Gastrocnemius medialis (tissue), 4 donors: ENCODE results near the gene MYH13. TPM values are rescaled to one million over a fixed set of nuclear protein-coding genes. Genes with fewer than 3 reads are reported as not detected.

Experiments used
- ATAC-seq, 2 donors: fragments of 150-250 bp; one replicate each; pipeline ENCODE4 v1.9.1; 2016
- DNase-seq, 2 donors: peaks; one replicate each; pipeline ENCODE4 v3.0.0-alpha.2; 2019
- H3K27ac ChIP-seq, 4 donors: fragments of 200-600 bp; sonication (generic); 1 replicate in 1 of 4; 2 replicates in 3 of 4; pipeline ENCODE4 v1.5.1; 2016 to 2018; ENCODE audit warnings: mild to moderate bottlenecking in 2 of 4, moderate library complexity in 1 of 4
- H3K27me3 ChIP-seq, 3 donors: fragments of 200-600 bp; sonication (generic) in 2 of 3; 1 replicate in 1 of 3; 2 replicates in 2 of 3; pipeline versions ENCODE4 v1.5.1 to v1.6.0; 2016 to 2019; ENCODE audit warnings: mild to moderate bottlenecking in 1 of 3, moderate library complexity in 1 of 3
- H3K36me3 ChIP-seq, 2 donors: fragments of 200-600 bp; sonication (generic) in 1 of 2; one replicate each; pipeline ENCODE4 v1.5.1; 2017 to 2018
- H3K4me1 ChIP-seq, 2 donors: fragments of 200-600 bp; sonication (generic) in 1 of 2; one replicate each; pipeline ENCODE4 v1.5.1; 2016 to 2017; ENCODE audit warnings: mild to moderate bottlenecking in 2 of 2
- H3K4me3 ChIP-seq, 4 donors: fragments of 200-600 bp; sonication (generic) in 3 of 4; 1 replicate in 1 of 4; 2 replicates in 3 of 4; pipeline ENCODE4 v1.5.1; 2016 to 2019; ENCODE audit warnings: mild to moderate bottlenecking in 2 of 4
- H3K9me3 ChIP-seq, 3 donors: fragments of 200-600 bp; sonication (generic) in 2 of 3; 1 replicate in 1 of 3; 2 replicates in 2 of 3; pipeline ENCODE4 v1.5.1; 2016 to 2019
- CTCF ChIP-seq, 5 experiments: fragments of 450-650 bp in 3 of 5; fragments of 200-600 bp in 2 of 5; sonication (generic) in 2 of 5; IDR thresholded peaks in 4 of 5; conservative IDR thresholded peaks in 1 of 5; 1 replicate in 4 of 5; 2 replicates in 1 of 5; pipeline ENCODE4 v1.5.1; 2016 to 2019; ENCODE audit warnings: antibody characterized with exemption in 5 of 5, mild to moderate bottlenecking in 3 of 5, moderate library complexity in 3 of 5
- POLR2A ChIP-seq, 2 donors: fragments of 450-650 bp; IDR thresholded peaks; one replicate each; pipeline ENCODE4 v1.6.1; 2017; ENCODE audit warnings: antibody characterized with exemption in 2 of 2, mild to moderate bottlenecking in 2 of 2, moderate library complexity in 2 of 2
- in situ Hi-C, 4 donors: fragments of 200-750 bp; cut with MboI; loops; one replicate each; pipeline versions ENCODE4 v1.15.0 to v1.8.0; 2017; ENCODE audit warnings: low sequenced_read_pairs in 4 of 4
- intact Hi-C: fragments of 100-400 bp; cut with DNase I; formaldehyde crosslinking; loops from one replicate; pipeline ENCODE4 v1.15.1; 2023; ENCODE audit warnings: low total_unique reads
- total RNA-seq, 4 donors: library from RNA; depleted of rRNA; stranded (reverse); fragments of >200 nt; gene quantifications; one replicate each; pipeline versions ENCODE4 v1.1.0 to v1.2.3, GENCODE V29; 2016

MYH13 gene
- total RNA-seq, 4 donors from 2014 or later = not detected

GRCh38 chr17:10417431-10417830, 44.6 kb upstream of the MYH13 start:
- no peak for ATAC-seq
- no peaks in the 10 kb centered on the region for H3K4me1 ChIP-seq
- no peak overlapping the region for H3K4me3 ChIP-seq
- no peaks in the 10 kb centered on the region for H3K9me3 ChIP-seq
- no peak overlapping the region for H3K27ac ChIP-seq
- no peak for TF ChIP-seq CTCF (IDR thresholded peaks at IDR 0.05 in 4 of 5, conservative IDR thresholded peaks at IDR 0.05 in 1 of 5)
- no peak for TF ChIP-seq POLR2A (IDR thresholded peaks at IDR 0.05)
- H3K36me3 ChIP-seq = no peaks in the 10 kb centered on the region
- in situ Hi-C loops = no loop called here
- no peak for DNase-seq
- intact Hi-C loops = no loop called here
- no peaks in the 10 kb centered on the region for H3K27me3 ChIP-seq

- no peaks in the 10 kb centered on the region for H3K4me1 ChIP-seq
- ATAC-seq (no peak), DNase-seq (no peak)
- H3K27me3 ChIP-seq = no peaks in the 10 kb centered on the region
- H3K9me3 ChIP-seq = no peaks in the 10 kb centered on the region
- intact Hi-C loops (no loop called here), in situ Hi-C loops (no loop called here)
- no peaks in the 10 kb centered on the region for H3K36me3 ChIP-seq
- TF ChIP-seq CTCF (IDR thresholded peaks at IDR 0.05 in 4 of 5, conservative IDR thresholded peaks at IDR 0.05 in 1 of 5) = no peak
- TF ChIP-seq POLR2A (IDR thresholded peaks at IDR 0.05) = no peak
- H3K27ac ChIP-seq = no peak overlapping the region
- no peak overlapping the region for H3K4me3 ChIP-seq
These were observed 42.4 kb upstream of the MYH13 start for GRCh38 chr17:10415161-10415560.

- no peak for ATAC-seq
- no peaks in the 10 kb centered on the region for H3K4me1 ChIP-seq
- H3K27me3 ChIP-seq = no peaks in the 10 kb centered on the region
- TF ChIP-seq POLR2A (IDR thresholded peaks at IDR 0.05) (no peak), CTCF (IDR thresholded peaks at IDR 0.05 in 4 of 5, conservative IDR thresholded peaks at IDR 0.05 in 1 of 5) (no peak)
- intact Hi-C loops (no loop called here), in situ Hi-C loops (no loop called here)
- no peak overlapping the region for H3K4me3 ChIP-seq
- no peaks in the 10 kb centered on the region for H3K9me3 ChIP-seq
- H3K27ac ChIP-seq = no peak overlapping the region
- DNase-seq = no peak
- H3K36me3 ChIP-seq = no peaks in the 10 kb centered on the region
These were observed 30.8 kb upstream of the MYH13 start for GRCh38 chr17:10403589-10403988.

GRCh38 chr17:10398352-10398751, 25.5 kb upstream of the MYH13 start:
- Histone ChIP-seq H3K36me3 (no peaks in the 10 kb centered on the region), H3K27ac (no peak overlapping the region), H3K9me3 (no peaks in the 10 kb centered on the region), H3K4me3 (no peak overlapping the region), H3K27me3 (no peaks in the 10 kb centered on the region), H3K4me1 (no peaks in the 10 kb centered on the region)
- ATAC-seq (no peak), DNase-seq (no peak)
- intact Hi-C loops = no loop called here
- in situ Hi-C loops = loop anchor here in 1 of 4 donors (25.0 kb wide), 1 partner anchor 89 kb away; no protein-coding TSS in a partner anchor
- TF ChIP-seq CTCF (IDR thresholded peaks at IDR 0.05 in 4 of 5, conservative IDR thresholded peaks at IDR 0.05 in 1 of 5) (no peak), POLR2A (IDR thresholded peaks at IDR 0.05) (no peak)

GRCh38 chr17:10396524-10397163, 23.8 kb upstream of the MYH13 start:
- TF ChIP-seq CTCF (IDR thresholded peaks at IDR 0.05 in 4 of 5, conservative IDR thresholded peaks at IDR 0.05 in 1 of 5) (no peak), POLR2A (IDR thresholded peaks at IDR 0.05) (no peak)
- H3K9me3 ChIP-seq = no peaks in the 10 kb centered on the region
- in situ Hi-C loops = loop anchor here in 1 of 4 donors (25.0 kb wide), 1 partner anchor 91 kb away; no protein-coding TSS in a partner anchor
- ATAC-seq = no peak
- H3K36me3 ChIP-seq = no peaks in the 10 kb centered on the region
- no peaks in the 10 kb centered on the region for H3K27me3 ChIP-seq
- no peak for DNase-seq
- intact Hi-C loops = no loop called here
- no peak overlapping the region for H3K27ac ChIP-seq
- H3K4me1 ChIP-seq = no peaks in the 10 kb centered on the region
- H3K4me3 ChIP-seq = no peak overlapping the region
